Jurkat, Clone E6-1 (cell line): Measurements from ENCODE around the gene BBOX1.
"Not testable (repeated sequence)": the region's sequence is repeated elsewhere in the genome, so short reads cannot be mapped to it uniquely, and the experiment has no call there.

Experiments
- DNase-seq: peaks from one replicate; pipeline ENCODE4 v3.0.0-alpha.2; 2011; ENCODE audit warnings: low read depth, low spot score
- H3K4me3 ChIP-seq: 2 replicates; pipeline ENCODE4 v1.5.1; 2011; ENCODE audit warnings: mild to moderate bottlenecking, low read length, control low read depth, moderate library complexity

The BBOX1 gene

DNA sequence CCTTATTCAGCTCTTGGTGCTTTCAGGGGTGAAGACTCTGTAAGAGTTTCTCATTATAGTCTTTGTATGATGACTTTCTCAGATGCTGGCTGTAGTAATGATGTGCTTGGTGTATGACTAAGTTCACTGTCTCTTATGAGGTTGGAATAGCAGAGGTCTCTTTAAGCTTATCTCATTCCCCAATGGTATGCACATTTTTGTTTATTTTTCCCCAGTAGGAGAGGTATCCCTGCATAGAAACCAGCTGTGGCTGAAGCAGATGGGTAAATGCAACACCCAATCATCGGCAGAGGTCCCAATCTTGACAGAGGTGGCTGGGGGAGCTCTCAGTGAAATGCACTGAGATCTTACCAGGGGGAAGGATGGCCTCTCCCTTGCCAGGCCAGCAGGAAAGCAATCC is 34.6 kb downstream of the BBOX1 start:
- DNase-seq, result no peak
- H3K4me3 ChIP-seq, result no peak overlapping the region

DNA sequence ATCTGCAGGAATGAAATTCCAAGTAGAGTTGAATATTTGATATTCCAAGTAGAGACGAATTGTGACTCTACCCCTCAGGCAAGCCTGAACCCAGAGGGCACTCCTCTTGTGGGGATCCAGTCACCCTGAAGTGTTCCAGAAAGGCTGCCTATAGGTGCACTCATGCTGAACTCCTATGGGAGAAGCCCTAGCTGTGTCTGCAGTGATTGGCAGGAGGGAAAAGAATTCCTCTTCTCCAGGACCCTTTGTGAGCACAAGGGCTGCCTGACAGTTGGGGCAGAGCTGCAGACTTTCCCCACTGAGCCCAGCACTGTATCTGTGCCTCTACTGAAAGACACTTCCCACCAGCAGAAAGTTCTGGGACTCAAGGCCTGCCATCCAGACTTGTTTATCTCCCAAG is 35.0 kb downstream of the BBOX1 start:
- H3K4me3 ChIP-seq, result no peak overlapping the region
- no peak for DNase-seq

DNA sequence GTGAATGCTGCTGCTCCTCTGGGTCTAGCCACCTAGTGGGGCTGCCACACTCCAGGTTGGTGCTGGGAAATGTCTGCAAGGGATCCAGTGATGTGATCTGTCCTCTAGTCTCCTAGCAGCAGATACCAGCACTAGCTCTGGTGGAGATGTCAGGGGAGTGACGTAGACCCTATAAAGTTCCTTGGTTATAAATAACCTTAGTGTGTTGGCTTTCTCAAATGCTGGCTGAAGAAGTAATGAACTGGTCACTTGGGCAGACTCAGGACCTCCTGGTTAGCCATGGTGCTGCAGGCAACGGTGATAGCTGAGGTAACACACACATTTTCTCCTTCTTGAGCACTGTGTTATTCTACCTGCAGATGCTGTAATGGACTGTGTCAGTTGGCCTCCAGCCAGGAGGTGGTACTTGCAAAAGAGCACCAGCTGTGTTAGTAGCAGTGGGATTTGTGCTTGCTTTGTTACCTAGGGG is 35.5 kb downstream of the BBOX1 start:
- no peak overlapping the region for H3K4me3 ChIP-seq
- no peak for DNase-seq

DNA sequence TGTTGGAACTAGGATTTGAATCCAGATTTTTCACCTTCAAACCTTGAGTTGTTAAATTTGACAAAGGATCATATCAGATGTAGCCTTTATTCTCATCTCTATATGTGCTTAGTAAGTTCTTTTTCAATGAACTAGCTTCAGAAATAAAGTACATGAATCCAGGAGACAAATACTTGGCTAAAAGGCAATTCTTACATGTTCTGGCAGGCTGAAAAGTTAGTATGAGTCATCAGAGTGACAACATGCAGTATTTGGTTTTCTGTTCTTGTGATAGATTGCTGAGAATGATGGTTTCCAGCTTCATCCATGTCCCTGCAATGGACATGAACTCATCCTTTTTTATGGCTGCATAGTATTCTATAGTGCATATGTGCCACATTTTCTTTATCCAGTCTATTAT is 40.4 kb downstream of the BBOX1 start:
- no peak for DNase-seq
- no peak overlapping the region for H3K4me3 ChIP-seq

DNA sequence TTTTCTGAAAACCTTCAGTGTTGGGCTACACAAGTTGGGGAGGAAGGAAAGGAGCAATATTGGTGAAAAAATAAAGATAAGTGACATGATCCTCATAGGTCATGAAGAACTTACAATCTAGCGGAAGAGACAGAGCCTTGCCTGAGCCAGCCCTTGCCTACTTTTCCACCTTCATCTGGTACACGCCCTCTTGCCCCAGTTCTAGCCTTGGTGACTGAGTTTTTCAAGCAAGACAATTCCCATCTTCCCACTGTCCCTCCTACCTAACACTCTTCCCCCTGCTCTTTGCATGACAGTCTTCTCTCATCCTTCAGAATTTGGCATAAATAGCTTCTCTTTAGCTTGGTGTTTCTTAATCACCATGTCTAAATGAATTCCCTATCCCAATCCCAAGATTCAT is 42.6 kb downstream of the BBOX1 start:
- H3K4me3 ChIP-seq, result no peak overlapping the region
- no peak for DNase-seq

DNA sequence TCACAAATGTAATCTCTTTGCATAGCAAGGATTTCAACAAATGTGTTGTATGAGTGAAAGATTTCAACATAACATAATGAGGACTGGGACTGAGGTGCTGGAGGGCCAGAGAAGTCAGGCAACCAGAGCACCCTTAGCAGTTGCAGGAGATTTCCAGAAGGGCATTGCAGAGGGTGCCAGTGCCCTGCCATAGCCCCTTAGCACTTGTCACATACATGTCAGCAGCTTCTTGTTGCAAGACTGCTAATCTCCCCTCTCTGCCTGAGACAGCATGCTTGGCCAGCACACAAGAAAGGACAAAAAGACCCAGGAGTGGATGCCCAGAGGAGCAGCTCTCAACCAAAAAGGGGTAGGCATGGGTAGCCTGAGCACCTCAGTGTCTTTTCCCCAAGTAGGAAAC is 43.2 kb downstream of the BBOX1 start:
- DNase-seq, result no peak
- no peak overlapping the region for H3K4me3 ChIP-seq

DNA sequence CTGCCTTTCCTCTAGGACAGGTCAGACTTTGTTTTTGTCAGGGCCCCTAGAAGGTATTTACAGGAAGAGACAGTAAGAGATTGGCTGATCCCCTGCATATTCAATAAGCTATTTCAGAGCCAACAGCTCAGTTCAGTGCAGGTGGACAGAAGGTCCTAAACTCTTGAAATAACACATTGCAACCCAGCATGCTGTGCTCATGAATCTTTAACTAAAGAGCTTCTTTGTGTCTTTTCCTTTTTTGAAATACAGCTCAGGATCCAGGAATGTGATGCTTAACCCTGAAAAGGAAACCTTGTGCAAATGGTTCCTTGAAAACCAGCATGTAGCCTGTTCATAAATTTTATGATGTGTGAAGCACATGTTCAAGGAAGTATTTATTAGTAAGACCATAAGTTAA is 43.9 kb downstream of the BBOX1 start:
- H3K4me3 ChIP-seq, result no peak overlapping the region
- DNase-seq, result no peak

DNA sequence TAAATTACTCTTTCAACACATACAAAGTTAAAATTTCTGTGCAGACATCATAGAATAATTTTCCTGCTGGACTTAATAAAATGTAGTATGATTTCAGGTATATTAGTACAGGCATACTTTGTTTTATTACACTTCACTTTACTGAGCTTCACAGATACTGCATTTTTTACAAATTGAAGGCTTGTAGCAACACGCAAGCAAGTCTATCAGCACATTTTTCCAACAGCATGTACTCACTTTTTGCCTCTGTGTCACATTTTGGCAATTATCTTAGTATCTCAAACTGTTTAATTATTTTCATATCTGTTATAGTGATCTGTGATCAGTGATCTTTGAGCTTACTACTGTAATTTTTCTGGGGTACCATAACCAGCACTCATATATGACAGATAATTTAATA is 44.5 kb downstream of the BBOX1 start:
- DNase-seq, result no peak
- H3K4me3 ChIP-seq, result no peak overlapping the region

DNA sequence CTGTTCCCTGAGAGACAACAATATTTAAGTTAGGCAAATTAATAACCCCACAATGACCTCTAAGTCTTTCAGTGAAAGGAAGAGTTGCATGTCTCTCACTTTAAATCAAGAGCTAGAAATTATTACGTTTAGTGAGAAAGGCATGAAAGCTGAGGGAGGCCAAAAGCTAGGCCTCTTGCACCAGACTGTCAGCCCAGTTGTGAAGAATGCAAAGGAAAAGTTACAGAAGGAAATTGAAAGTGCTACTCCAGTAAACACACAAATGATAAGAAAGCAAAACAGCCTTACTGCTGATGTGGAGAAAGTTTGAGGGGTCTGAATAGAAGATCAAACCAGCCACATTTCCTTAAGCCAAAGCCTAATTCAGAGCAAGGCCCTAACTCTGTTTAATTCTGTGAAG is 45.0 kb downstream of the BBOX1 start:
- no peak for DNase-seq
- H3K4me3 ChIP-seq, result no peak overlapping the region

DNA sequence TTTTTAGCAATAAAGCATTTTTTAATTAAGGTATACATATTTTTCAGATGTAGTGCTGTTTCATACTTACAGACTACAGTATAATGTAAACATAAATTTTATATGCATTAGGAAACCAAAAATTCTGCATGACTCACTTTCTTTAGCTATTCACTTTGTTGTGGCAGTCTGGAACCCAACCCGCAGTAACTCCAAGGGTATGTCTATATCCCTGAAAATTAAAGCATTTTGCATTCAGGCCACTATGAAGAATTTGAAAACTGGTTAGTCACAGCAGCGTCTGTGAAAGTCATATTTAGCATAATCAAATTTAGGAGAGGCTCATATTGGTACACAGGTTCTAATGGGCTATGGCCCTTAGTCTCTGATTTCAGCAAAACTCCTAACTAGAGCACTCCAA is 46.8 kb downstream of the BBOX1 start:
- no peak overlapping the region for H3K4me3 ChIP-seq
- no peak for DNase-seq

DNA sequence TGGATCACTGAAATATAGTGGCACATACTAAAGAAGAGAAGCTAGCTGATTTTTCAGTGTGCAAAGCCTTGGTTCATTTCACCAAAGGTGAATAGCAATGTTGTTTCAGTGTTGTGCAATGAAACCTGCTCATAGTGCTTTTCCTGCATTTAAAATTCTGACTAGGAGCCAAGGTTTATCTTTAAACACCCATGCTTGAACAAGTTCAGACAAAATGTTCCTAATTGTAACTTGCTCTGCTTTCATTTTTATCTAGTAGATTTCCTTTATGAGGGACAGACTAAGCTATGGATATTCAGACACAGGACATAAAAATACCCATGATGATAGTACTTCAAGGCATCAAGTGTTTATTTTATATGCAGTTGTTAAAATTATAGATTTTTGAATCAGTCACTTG is 47.7 kb downstream of the BBOX1 start:
- no peak overlapping the region for H3K4me3 ChIP-seq
- no peak for DNase-seq

DNA sequence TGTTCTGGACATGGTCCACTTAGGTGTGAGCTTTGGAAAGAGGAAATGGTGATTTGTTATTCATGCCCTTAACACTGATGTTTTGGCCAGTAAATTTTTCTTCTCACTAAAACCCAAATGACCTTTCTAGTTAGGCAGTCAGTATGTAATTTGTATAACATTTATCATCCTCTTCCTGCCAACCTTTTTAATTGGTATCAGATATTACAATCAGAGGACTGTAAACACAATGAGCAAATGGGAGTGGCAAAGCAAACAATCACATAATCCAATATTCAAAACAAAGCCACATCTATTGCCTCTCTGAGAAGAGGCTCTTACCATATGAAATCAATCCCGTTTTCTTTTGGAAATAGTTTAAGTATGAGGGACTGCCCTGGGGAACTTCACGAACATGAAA is 49.1 kb downstream of the BBOX1 start:
- no peak for DNase-seq

DNA sequence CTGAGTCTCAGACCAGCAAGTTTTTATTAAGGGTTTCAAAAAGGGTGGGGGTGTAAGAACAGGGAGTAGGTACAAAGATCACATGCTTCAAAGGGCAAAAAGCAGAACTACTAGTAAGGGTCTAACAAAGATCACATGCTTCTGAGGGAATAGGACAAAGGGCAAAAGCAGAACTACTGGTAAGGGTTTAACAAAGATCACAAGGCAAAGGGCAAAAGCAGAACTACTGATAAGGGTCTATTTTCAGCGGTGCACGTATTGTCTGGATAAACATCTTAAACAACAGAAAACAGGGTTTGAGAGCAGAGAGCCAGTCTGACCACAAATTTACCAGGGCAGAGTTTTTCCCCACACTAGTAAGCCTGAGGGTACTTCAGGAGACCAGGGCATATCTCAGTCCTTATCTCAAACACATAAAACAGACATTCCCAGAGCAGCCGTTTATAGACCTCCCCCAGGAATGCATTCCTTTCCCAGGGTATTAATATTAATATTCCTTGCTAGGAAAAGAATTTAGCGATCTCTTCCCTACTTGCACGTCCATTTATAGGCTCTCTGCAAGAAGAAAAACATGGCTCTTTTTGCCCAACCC is 49.8 kb downstream of the BBOX1 start:
- DNase-seq, H3K4me3 ChIP-seq: not testable (repeated sequence)

More for the DNA sequence above, 49.1 kb downstream of the BBOX1 start:
- H3K4me3 ChIP-seq, result no peak overlapping the region

DNA sequence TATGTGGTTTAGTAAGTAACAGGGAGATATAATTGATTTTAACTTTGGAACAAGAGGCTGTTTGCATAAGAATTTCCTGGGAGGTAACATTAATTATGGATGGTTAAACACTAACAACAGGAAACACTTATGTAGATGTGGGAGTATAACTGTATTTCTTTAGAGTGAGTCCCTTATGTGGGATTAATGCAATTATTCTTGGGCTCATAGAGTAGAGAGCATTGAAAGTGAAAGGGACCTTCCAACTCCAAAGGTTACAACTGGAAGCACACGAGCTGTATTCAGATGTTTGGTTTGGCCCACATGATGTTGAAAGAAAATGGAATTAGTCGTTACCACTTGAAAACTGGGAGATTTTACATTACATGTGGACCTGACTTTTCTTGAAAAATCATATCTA is 53.5 kb downstream of the BBOX1 start:
- no peak for DNase-seq
- H3K4me3 ChIP-seq, result no peak overlapping the region

DNA sequence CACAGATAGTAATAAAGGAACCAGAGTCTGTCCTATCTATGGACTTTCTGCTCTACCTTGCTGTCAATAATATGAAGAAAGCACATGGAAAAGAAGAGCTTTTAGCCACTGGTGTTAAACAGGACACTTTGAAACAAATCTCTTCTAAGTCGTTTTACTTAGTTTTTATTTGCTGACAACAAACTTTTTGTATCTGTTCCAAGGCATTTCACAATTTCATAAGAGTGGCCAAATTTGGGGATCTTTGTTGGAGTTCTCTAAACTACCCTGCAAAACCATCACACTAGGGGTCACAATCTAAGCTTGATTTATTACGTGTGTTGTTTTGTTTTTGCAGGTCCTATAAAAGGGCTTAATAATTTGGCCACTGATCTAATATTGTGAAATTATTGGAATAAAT is 54.4 kb downstream of the BBOX1 start:
- no peak overlapping the region for H3K4me3 ChIP-seq

DNA sequence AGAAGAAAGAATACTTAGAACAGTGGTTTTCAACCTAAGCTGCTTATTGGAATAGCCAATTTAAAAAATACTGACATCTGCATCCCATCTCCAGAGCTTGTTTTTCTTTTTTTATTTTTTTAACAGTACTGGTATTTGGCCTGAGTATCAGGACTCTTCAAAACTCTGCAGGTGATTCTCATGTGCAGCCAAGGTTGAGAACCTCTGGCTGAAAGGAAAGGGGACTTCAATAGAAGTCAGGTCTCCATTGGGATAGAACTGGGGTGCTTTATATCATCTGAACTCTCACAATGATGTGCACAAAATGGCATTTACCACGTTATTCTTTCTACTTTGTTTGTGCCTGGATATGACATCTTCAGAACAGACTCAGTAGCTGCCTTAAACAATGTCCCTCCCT is 55.3 kb downstream of the BBOX1 start:
- no peak overlapping the region for H3K4me3 ChIP-seq
- no peak for DNase-seq

More for the DNA sequence above, 54.4 kb downstream of the BBOX1 start:
- no peak for DNase-seq

DNA sequence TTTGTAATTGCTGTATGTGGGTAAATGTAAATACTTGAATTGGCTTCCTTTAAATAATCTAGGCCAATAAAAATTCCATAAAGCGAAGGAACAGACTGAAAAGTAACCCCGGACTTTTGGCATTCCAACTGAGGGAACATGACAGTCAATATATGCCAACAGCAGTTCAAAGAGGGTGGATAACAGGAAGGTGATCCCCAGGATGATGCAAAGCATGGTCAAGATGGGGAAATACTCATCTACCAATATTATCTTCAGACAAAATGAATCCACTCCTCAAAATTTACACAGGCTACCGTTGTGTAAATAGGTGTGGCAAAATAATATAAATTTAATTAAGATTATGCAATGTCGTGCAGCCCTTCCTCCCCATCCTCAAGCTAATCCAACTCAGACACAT is 56.9 kb downstream of the BBOX1 start:
- DNase-seq, result no peak

DNA sequence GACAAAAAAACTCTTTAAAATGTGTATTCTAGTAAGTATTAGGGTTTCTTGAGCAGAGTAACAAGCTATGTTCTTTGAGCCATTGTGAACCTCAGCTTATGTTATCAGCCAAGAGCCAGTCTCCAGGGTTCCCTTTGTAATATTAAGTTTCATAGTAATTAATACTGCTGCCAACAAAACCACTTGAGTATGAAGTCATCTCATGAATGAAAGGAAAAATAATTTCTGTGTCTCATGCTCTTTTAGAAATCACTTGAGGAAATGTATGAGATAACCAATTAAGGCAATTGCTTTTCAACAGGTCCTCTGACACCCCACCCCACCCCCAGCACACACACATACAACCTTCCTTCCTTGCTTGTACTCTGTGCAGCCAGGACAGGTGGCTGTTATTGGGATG is 59.9 kb downstream of the BBOX1 start:
- H3K4me3 ChIP-seq, result no peak overlapping the region
- no peak for DNase-seq

More for the DNA sequence above, 56.9 kb downstream of the BBOX1 start:
- H3K4me3 ChIP-seq, result no peak overlapping the region

DNA sequence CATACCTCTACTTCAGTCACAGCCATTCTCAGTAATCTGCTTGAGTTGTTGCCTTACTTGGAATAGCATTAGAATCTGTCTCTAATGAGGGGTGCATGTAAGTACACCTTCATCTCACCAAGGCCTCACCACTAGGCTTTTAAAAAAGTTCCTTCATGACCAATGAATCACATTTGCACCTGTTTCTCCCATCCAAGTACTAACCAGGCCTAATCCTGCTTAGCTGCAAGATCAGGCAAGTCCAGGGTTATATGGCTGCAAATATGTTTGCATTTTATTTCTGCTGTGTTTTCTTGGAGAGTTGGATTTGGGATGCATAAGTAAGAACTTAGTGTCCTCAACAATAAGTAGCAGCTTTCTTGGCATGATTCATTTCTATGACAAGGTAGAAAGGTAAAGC is 66.9 kb downstream of the BBOX1 start:
- no peak for DNase-seq
- no peak overlapping the region for H3K4me3 ChIP-seq

DNA sequence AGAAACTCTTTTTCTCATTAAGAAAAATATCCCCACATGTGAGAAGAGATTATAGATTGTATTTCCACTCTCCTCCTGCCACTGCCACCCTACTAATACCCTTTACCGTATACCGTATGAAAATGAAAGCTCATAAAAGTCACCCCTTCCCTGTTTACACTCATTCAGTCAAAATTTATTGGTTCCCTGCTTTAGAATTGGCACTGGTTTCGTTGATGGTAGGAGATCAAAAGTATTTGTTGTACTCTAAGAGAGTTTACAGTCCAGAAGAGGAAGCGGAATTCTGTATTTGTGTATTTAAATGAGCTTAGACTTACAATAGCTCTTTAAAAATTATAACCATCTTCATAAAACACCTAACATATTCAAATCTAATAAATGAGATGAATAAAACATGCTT is 68.2 kb downstream of the BBOX1 start:
- no peak overlapping the region for H3K4me3 ChIP-seq
- DNase-seq, result no peak

DNA sequence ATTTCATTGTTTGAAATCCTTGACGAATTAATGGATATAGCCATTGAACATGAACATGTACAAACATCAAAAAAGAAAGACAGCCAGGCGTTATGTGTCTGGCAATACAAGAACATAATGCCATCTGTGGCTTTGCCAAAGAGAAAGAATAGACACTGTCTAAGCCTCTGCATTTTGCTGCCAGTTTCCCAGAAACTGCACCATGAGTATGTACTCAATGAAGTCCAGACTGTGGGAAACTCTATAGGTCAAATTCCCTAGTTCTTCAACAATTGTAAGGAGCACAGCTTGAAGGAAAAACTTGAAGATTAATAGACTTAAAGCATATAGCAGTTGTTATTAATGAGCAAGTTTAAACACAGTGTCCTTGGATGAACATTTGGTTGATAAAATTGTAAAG is 71.3 kb downstream of the BBOX1 start:
- no peak for DNase-seq
- H3K4me3 ChIP-seq, result no peak overlapping the region

DNA sequence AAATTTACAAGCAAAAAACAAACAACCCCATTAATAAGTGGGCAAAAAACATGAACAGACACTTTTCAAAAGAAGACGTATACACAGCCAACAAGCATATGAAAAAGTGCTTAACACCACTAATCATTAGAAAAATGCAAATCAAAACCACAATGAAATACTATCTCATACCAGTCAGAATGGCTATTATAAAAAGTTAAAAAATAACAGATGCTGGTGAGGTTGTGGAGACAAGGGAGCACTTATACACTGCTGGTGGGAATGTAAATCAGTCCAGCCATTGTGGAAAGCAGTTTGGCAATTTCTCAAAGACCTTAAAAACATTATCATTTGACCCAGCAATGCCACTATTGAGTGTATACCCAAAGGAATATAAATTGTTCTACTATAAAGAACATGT is 72.3 kb downstream of the BBOX1 start:
- DNase-seq, result no peak
- no peak overlapping the region for H3K4me3 ChIP-seq
